CD4-positive, alpha-beta T cell (primary cell): ENCODE results near the gene AUTS2. TPM values are rescaled to one million over a fixed set of nuclear protein-coding genes. Genes with fewer than 3 reads are reported as not detected.
A peak's percentile ranks its signal among the peaks of the same experiment; 100 is the strongest.

Experiments
- ATAC-seq: fragments of 200-7000 bp; cut with Tn5 transposase; one replicate; pipeline ENCODE4 v1.10.0; 2022; ENCODE audit warnings: mild to moderate bottlenecking; ENCODE audit not compliant: poor library complexity
- CTCF ChIA-PET: fragments of 350-600 bp; sonication (Branson Sonifier 250); formaldehyde crosslinking; loops from one replicate; lab custom pipeline; 2021; ENCODE audit warnings: antibody characterized with exemption, inconsistent platforms; lab: Charles Lee
- POLR2A ChIA-PET: fragments of 350-600 bp; sonication (Branson Sonifier 250); formaldehyde crosslinking; loops from one replicate; lab custom pipeline; 2021; ENCODE audit warnings: antibody characterized with exemption, inconsistent platforms; lab: Charles Lee
- DNase-seq, 14 experiments: peaks; one replicate each; pipeline ENCODE4 v3.0.0-alpha.2; 2013 to 2020; ENCODE audit warnings: mixed read lengths in 2 of 14
- H3K27ac ChIP-seq, 2 donors: one replicate each; pipeline versions ENCODE4 v1.5.1 to v1.7.0; 2013; ENCODE audit warnings: low read length in 2 of 2, low read depth in 1 of 2, mild to moderate bottlenecking in 1 of 2
- H3K27me3 ChIP-seq, 2 experiments: 1 replicate in 1 of 2; 2 replicates in 1 of 2; pipeline versions ENCODE4 v1.6.1 to v1.7.0; 2013; ENCODE audit warnings: low read length in 2 of 2, control low read depth in 1 of 2, mild to moderate bottlenecking in 1 of 2, moderate library complexity in 1 of 2; ENCODE audit not compliant: insufficient read depth in 2 of 2, control insufficient read depth in 1 of 2
- H3K36me3 ChIP-seq: one replicate; pipeline ENCODE4 v1.6.1; 2013; ENCODE audit warnings: low read length, control low read depth; ENCODE audit not compliant: insufficient read depth
- H3K4me1 ChIP-seq: one replicate; pipeline ENCODE4 v1.6.1; 2013; ENCODE audit warnings: low read length, control low read depth; ENCODE audit not compliant: insufficient read depth
- H3K4me3 ChIP-seq: one replicate; pipeline ENCODE4 v1.5.1; 2013; ENCODE audit warnings: mild to moderate bottlenecking, low read length, moderate library complexity
- H3K9me3 ChIP-seq, 2 experiments: 1 replicate in 1 of 2; 2 replicates in 1 of 2; pipeline versions ENCODE4 v1.6.1 to v1.7.0; 2013; ENCODE audit warnings: low read length in 2 of 2, mild to moderate bottlenecking in 2 of 2, control low read depth in 1 of 2, moderate library complexity in 1 of 2; ENCODE audit not compliant: control insufficient read depth in 1 of 2, insufficient read depth in 1 of 2
- H3K27ac Mint-ChIP-seq: one replicate; pipeline ENCODE4 v1.8.0; 2020; ENCODE audit warnings: mixed read lengths
- H3K27me3 Mint-ChIP-seq: one replicate; pipeline ENCODE4 v1.8.0; 2021; ENCODE audit warnings: mixed read lengths
- H3K36me3 Mint-ChIP-seq: one replicate; pipeline ENCODE4 v1.8.0; 2021; ENCODE audit warnings: low read depth, mixed read lengths
- H3K4me1 Mint-ChIP-seq: one replicate; pipeline ENCODE4 v1.8.0; 2021; ENCODE audit warnings: low read depth, mixed read lengths
- H3K4me3 Mint-ChIP-seq: one replicate; pipeline ENCODE4 v1.8.0; 2020; ENCODE audit warnings: mild to moderate bottlenecking, mixed read lengths
- H3K9me3 Mint-ChIP-seq: one replicate; pipeline ENCODE4 v1.8.0; 2020; ENCODE audit warnings: mixed read lengths
- CTCF ChIP-seq: fragments of 200-600 bp; IDR thresholded peaks from one replicate; pipeline ENCODE4 v1.8.0; 2022; ENCODE audit warnings: antibody characterized with exemption, mild to moderate bottlenecking
- intact Hi-C, 2 experiments: fragments of 100-400 bp; cut with DNase I in 1 of 2; cut with micrococcal nuclease in 1 of 2; formaldehyde crosslinking; loops; one replicate each; pipeline versions ENCODE4 v1.15.1 to v1.9.0; 2023 to 2025; cut with DNase I, micrococcal nuclease
- total RNA-seq, 174 experiments: library from RNA in 2 of 174; stranded (reverse) in 2 of 174; gene quantifications; one replicate each; pipeline ENCODE4 v1.2.3 and lab custom pipeline; 2021 to 2026

AUTS2 gene
- total RNA-seq, 2 experiments from 2014 or later: 43.6 to 47.6 TPM

- H3K27me3 ChIP-seq: peaks cover 0 to 23% of the 10 kb centered on the region in 2 experiments
- H3K4me3 ChIP-seq: peak overlapping the region; percentile 29
- no peaks in the 10 kb centered on the region for H3K9me3 Mint-ChIP-seq
- ChIA-PET POLR2A (interaction anchor here (1.3 to 1.9 kb wide), 2 partner anchors 11 to 45 kb away, joined by 7 to 12 read pairs; no protein-coding TSS in a partner anchor), CTCF (interaction anchor here (1.4 kb wide), 1 partner anchor 46 kb away, joined by 3 read pairs; no protein-coding TSS in a partner anchor)
- H3K4me1 ChIP-seq: peaks cover 18% of the 10 kb centered on the region
- H3K36me3 Mint-ChIP-seq: peaks cover 6% of the 10 kb centered on the region
- no peak overlapping the region for H3K27ac ChIP-seq
- no peaks in the 10 kb centered on the region for H3K9me3 ChIP-seq
- H3K27ac Mint-ChIP-seq: peak overlapping the region; percentile 78
- DNase-seq: no peak
- no peaks in the 10 kb centered on the region for H3K36me3 ChIP-seq
- intact Hi-C loops: loop anchor here in 1 of 2 experiments (5.0 to 10.0 kb wide), 3 partner anchors 46 to 379 kb away; no protein-coding TSS in a partner anchor
- H3K4me3 Mint-ChIP-seq: peak overlapping the region; percentile 89
- peaks cover 27% of the 10 kb centered on the region for H3K4me1 Mint-ChIP-seq
- TF ChIP-seq CTCF: no peak
- no peak for ATAC-seq
- peaks cover 36% of the 10 kb centered on the region for H3K27me3 Mint-ChIP-seq
Measured at GRCh38 chr7:70693321-70693685, 1095.0 kb downstream of the AUTS2 start.

- ChIA-PET POLR2A (interaction anchor here (0.6 to 2.0 kb wide), 6 partner anchors 12 to 454 kb away, joined by 3 to 12 read pairs (median 4); no protein-coding TSS in a partner anchor), CTCF (interaction anchor here (1.4 kb wide), 1 partner anchor 46 kb away, joined by 3 read pairs; no protein-coding TSS in a partner anchor)
- H3K27me3 ChIP-seq: peaks cover 0 to 23% of the 10 kb centered on the region in 2 experiments
Measured at GRCh38 chr7:70693686-70694433, 1095.6 kb downstream of the AUTS2 start.

More at GRCh38 chr7:70693686-70694433, 1095.6 kb downstream of the AUTS2 start:
- Histone ChIP-seq H3K4me1 (peaks cover 18% of the 10 kb centered on the region), H3K9me3 (no peaks in the 10 kb centered on the region), H3K36me3 (no peaks in the 10 kb centered on the region), H3K27ac (no peak overlapping the region), H3K4me3 (peak overlapping the region; percentile 29)
- ATAC-seq (peak; percentile 79), DNase-seq (peak; percentile 22 to 85 (median 53))
- H3K4me1 Mint-ChIP-seq: peaks cover 31% of the 10 kb centered on the region
- no peak for TF ChIP-seq CTCF
- H3K9me3 Mint-ChIP-seq: no peaks in the 10 kb centered on the region
- peak overlapping the region; percentile 89 for H3K4me3 Mint-ChIP-seq
- intact Hi-C loops: loop anchor here in 1 of 2 experiments (5.0 to 10.0 kb wide), 3 partner anchors 47 to 379 kb away; no protein-coding TSS in a partner anchor
- peaks cover 39% of the 10 kb centered on the region for H3K27me3 Mint-ChIP-seq
- H3K27ac Mint-ChIP-seq: peak overlapping the region; percentile 78
- H3K36me3 Mint-ChIP-seq: peaks cover 6% of the 10 kb centered on the region
